ENCODE measurements around the gene AJUBA.
A peak's percentile ranks its signal among the peaks of the same experiment; 100 is the strongest.
"Not testable (repeated sequence)": the region's sequence is repeated elsewhere in the genome, so short reads cannot be mapped to it uniquely, and the experiment has no call there.

AJUBA gene

DNA sequence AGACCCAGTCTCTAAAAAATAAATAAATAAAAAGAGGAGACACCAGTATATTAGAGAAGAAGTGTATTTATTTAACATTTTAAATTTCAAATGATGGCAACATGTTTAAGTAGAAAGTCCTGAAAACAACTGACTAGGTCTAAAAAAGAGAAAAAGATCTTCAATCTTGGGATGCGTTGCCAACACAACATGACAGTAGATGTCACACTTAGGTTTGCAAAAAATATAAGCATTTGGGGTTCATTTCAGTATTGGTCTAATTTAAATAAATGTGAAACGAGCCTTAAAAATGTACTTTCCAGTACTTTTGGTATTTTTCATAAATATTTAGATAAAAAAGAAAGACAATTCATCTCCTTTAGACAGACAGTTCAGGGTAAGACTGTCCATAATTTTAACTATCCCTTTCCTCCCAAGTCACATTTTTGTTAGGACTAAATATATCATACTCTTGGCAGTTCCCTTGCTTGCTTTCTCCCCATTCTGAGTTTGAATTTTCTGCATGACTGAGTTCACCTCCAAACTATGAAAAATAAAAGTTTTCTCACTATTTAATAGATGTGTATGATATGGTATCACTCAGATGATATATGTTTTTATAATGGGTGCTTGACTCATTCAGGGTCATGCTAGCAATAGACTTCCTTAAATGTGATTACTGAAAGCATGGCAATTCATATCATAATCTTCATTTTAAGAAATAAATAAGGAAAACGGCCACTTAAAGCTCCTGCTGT, 23.3 kb upstream of the AJUBA start:
- no peak for DNase-seq

DNA sequence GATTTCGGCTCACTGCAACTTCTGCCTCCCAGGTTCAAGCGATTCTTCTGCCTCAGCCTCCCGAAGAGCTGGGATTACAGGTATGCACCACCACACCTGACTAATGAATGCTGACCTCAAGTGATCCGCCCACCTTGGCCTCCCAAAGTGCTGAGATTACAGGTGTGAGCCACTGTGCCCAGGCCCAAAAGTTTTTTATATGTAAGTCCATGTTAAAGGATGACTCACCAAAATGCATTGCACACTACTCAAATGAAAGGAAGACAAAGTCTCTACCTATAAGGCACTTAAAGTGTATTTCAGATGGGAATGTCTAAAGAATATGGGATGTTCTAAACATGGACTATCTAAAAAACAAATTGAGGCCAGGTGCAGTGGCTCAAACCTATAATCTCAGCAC, 21.9 kb upstream of the AJUBA start:
- DNase-seq: not testable (repeated sequence)

DNA sequence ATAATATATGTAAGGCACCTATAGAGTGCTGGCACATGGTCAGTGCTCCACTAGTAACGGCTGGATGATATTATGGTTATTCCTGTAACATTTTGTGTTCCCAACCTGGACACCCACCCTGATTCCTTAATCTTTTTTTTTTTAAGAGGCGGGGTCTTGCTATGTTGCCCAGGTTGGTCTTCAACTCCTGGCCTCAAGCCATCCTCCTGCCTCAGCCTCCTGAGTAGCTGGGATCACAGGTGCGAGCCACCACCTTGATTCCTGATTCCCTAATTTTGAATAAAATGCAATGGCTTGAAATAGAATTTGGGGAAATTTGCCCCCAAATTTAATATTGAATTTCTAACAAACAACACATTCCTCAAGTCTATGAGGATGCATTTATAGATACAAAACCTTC, 20.2 kb upstream of the AJUBA start:
- DNase-seq: no peak

DNA sequence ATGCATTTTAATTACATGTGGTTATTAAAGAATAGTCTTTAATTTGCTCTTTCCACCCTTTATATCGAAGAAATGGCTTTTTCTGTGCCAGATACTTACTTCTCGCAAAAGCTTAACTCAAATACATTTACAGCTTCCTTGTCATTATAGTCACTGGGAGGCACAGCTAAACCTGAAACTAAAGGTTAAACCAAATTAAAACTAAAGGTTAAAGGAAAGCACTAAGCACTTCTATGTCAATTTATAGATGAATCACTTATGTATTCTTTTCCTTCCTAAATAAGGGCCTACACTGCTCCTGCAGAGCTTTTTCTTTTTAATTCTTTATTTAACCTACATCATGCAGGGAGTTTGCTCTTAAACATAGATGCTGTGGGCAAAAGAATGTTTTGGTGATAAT, 18.5 kb upstream of the AJUBA start:
- no peak for DNase-seq

DNA sequence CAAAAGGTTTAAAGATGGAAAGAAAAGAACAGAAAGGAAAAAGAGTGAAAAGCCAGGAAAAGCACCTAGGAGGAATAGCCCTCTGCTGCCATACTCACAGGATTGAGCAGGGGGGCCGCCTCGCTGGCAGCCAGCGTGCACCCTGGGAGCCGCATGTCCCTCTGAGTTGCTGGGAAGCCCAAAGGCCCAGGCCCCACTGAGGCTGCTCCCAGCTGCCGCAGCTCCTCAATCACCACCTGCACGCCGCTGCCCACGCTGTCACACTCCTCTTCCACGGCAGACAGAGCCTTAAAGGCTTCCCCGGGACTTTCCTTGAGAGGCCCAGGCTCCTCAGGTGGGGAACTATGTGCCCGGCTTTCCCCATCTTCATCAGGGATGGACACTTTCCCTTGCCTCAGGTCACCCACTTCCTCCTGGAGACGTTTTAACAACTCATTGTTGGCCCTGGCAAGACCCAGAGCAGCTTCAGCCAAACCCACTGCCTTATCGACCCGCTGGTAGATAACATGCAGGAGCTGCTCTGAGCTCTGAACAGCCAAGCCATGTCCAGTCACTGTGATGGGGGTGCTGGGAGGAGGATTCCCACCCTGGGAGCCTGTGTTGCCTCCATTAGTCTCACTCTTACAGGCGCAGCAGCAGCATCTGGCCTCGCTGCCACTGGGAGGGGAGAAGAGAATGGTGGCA, 16.1 kb upstream of the AJUBA start:
- DNase-seq: no peak

DNA sequence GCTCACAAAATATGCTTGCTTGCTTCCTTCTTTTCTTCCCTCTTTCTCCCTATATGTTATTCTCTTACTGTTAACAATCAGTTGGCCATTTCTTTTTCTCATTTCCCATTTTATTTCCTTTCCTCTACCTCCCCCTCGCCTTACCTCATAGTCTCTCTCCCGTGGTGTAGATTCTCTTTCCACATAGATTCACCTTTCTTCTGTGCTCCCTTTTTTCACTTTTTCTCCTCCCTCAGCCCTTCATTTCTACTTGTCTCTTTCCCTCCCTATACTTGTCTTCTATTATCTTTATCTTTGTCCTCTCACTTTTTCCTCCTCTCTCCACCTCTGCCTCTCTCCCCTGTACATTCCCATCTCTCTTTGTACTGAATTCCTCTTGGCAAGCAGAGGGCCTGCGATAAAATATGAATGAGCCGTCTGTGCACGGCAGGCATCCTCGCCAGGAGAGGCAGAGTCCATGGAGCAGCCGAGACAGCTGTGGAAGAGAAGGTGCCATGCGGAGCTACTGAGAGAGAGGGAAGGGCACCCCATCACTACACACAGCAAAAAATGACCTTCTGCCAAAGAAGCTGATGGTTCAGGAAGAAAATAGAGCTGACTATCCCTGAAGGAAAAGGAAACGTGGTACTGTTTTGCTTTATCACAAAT, 15.4 kb upstream of the AJUBA start:
- DNase-seq: no peak

DNA sequence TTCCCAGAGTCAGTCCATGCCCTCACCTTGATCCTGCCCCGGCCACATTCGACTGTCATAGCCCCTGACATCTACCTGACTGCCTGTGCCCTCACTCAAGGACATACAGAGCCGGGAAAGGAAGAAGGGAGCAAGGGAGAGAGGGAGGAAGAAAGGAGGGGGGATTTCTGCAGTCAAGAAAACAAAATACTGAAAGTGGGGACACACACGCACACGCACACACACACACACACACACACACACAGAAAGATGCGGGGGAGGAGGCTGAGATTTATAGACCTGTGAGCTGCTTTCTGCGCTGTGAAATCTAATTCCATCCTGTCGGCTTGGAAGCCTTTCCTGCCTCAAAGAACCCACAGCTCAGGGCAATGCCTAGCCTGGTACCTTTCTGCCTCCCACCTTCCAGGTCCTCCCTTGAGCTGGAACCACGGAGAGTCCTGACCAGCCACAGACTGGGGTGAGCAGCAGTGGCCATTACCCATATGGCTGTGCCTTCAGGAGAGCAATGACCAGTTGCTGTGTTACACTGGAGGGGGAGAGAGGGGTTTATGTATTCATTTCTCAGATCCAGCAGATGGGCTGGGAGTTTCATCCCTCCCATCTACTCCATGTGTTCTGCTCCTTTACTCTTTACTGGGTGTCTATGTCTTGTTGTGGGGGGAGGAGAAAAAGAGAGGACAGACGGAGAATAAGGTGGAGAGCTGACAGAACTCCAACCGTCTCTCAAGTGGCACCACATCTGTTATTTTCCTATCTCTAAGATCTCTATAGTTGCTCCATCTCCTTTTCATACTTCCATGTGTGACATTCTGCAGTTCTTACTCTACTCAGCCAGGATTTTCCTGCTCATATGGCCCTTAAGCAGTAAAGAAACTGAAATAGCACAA, 14.7 kb upstream of the AJUBA start:
- DNase-seq: no peak

DNA sequence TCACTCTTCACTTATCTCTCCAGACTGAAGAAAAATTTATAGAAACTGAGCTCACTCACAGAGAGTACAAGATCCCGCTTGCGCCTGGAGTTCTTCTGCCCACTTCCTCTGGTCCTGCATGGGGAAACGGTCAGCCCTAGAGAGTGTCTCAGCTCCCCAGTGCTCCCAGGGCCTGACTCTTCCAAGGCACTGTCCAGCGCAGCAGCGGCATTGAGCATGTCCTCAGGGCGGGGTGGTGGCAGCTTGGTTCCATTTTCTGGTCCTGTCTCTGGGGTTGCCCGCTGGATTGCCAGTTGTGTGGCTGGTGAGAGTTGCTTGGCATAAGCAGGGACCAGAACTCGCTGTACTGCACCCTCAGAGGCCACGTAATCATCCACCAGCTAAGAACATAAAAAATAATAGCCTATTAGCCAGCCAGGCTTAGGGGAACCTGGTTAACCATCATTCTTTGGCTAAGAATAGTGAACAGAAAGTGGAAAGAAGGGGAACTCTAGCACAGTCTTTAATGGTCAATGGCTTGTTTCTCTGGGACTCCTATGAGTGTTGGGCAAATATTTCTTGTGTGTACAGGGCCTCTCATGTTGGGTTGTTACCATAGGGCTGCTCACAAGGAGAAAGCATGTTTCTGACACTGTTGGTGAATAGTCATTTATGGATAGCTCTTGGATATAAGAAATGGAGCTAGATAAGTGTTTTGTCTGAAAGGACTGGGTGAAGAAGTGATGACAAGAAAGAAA, 13.7 kb upstream of the AJUBA start:
- DNase-seq: no peak

DNA sequence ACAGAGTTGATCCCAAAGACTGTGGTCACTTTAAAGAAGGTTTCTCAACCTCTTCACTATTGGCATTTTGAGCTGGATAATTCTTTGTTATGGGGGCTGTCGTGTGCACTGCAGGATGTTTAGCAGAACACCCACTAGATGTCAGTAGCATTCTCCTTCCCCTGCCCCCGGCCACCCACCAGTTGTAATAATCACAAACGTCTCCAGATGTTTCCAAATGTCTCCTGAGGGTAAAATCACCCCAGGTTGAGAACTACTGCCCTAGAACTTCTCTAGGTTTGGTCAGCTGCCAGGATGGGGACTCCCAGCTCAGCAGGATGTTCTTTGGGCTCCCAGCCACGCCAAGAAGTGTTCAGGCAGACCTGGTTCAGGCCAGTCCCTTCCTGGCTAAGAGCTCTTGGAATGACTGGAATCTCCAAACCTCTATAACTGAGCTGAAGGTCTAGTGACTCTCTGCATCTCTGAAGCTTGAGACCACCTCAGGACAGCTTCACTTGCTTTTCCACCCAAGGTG, 12.5 kb upstream of the AJUBA start:
- DNase-seq: peak; percentile 24 to 36

DNA sequence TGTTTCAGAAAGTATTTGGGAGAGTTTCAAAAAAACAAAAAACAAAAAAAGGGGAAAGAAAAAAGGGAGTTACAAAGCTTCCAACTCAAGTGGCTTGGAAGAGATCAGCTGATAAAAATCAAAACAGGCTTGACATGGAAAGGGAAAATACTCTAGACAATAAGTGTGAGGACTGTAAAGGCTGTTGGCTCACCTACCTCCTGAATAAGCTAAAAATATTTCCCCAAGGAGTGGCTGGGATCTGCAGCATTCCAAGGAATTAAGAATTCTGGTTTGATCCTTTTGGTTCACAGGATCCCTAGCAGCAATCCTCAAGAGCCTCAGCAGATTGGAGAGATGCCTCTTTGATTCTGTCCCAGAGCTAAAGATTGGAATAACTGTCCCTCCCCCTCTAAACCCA, 11.2 kb upstream of the AJUBA start:
- no peak for DNase-seq

DNA sequence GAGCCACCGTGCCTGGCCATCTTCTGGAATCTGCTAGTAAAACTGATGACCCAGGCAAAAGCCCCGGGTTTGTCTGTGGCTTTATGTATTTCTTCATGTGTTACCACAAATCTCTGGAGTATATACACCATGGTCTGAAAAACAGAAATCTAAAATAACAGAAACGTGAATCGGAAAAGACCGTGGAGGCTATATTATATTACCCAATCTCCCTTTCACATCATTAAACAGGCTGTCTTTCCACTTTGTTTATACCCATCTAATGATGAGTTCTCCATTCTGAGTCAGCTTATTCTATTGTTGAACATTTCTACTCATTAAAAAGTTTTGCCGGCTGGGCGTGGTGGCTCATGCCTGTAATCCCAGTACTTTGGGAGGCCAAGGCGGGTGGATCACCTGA, 9.5 kb upstream of the AJUBA start:
- DNase-seq: no peak

DNA sequence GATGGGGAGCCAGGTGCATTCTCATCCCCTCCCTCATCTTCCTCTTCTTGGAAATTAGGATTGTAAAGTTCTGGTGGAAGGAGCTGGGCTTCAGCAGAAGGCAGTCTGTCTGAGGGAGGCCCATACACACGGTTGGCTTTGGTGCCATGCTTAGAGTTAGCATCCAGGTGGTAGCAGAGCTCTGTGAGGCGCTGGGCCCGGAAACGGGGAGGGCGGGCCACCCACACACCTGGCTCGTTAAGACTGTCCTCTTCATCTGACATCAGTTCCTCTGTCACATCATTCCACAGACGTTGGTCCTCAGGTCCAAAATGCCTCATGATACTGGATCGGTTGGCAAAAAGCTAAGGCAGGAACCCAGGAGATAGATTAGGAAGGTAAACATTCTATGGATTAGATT, 4.9 kb upstream of the AJUBA start:
- DNase-seq: no peak

DNA sequence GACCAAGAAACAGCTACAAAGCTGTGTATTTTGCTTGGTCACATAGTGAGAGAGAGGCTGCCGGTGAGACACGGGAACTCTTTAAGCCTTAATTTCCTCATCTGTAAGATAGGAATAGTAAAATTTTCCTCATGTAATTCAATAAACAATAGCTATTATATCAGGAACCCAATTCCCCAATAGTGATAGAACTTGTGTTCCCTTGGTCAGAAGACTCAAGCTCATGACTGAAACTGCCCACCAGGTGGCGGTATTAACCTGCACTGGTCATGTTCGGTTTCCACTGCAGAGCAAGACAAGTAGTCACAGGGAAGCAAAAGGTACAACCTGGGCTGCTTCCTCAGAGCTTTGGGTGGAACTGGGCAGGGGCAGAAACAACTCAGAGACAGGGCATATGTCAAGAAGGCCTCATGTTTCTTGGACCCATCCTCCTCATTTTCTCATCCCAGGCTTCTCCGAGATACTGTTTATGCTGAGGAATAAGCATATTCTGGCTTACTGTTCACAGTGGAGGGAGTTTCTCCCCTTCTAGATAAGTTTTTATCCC, 4.2 kb upstream of the AJUBA start:
- peak; percentile 92 to 94 for DNase-seq

DNA sequence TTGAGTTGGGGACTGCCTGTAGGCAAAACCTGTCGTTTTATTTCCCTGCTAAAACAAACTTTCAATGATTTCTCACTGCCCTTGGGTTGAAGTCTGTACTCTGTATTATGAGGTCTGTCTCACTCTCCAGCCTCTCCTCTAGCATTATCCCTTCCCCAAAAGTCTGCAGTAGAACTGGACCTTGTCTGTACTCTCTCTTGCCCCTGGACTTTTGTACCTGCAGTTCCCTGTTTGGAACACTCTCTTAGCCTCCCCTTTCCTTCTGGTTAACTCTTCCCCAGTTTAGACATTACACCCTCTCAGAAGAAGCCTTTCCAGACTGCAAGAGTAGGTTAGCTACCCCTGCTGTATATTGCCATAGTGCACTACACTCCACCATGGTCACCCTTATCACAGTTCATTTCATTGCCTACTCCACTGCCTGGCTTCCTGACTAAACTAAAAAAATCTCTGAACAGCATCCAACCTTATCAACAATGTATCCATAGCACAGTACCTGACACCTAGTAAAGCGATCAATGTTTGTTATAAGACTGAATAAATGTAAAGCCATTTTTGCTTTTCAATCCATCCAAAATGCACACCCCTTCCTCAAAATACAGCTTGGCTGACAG, 3.6 kb upstream of the AJUBA start:
- DNase-seq: no peak

DNA sequence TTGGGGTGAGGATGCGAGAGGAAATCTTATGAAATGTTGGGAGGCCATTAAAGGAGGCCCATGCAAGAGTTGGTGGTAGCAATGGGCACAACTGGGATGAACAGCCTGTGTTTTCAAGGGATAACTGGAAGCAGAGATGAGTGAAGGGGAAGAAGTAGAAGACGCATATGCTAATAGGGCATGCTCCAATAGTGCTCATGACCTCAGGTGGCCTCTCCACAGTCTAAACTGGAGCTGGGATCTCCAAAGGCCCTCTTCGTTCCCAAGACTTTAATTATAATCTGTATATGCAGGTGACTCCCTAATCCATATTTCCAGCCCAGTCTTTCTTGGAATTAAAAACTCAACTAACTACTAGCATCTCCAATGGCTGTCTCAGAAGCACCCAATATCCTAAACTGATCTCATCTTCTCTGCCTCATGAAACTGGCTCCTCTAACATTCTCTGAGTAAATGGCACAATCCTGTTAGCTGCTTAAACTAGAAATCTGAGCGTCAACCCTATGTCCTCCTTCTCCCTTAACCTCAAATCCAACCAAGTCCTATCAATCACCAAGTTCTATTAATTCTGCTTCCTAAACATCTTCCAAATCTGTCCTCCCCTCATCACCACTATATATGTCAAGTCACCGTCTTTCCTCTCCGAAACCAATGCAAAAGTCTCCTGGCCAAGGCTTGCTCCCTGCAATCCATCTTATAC, 2.8 kb upstream of the AJUBA start:
- no peak for DNase-seq

DNA sequence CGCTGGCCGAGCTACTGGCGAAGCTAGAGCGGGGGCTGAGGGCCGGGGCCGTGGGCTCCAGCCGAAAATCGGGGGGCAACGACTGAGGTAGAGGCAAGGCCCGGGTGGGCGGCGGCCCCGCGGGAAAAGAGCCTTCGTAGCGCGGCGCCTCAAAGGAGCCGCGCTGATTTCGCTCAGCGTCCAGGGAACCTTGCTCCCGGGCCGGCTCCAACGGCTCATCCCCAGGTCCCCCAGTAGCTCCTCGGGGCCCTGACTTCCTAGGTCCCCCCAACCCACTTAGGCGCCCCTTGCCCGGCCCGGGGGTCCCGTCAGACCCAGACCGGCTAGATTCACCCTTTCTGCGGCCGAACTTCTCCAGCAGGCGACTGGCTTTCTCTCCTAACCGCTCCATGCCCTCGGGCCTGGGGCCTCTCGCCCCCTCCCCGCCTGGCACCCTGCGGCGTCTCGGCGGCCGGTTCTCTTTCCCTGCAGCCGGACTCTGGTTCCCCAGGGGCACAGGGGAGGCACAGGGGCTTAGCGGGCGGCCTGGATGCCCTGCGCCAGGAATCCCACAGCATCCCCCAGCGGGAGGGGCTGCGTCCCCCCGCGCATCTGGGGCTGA, 375 bp downstream of the AJUBA start:
- peak in 1 of 2 donors; percentile 17 for DNase-seq

DNA sequence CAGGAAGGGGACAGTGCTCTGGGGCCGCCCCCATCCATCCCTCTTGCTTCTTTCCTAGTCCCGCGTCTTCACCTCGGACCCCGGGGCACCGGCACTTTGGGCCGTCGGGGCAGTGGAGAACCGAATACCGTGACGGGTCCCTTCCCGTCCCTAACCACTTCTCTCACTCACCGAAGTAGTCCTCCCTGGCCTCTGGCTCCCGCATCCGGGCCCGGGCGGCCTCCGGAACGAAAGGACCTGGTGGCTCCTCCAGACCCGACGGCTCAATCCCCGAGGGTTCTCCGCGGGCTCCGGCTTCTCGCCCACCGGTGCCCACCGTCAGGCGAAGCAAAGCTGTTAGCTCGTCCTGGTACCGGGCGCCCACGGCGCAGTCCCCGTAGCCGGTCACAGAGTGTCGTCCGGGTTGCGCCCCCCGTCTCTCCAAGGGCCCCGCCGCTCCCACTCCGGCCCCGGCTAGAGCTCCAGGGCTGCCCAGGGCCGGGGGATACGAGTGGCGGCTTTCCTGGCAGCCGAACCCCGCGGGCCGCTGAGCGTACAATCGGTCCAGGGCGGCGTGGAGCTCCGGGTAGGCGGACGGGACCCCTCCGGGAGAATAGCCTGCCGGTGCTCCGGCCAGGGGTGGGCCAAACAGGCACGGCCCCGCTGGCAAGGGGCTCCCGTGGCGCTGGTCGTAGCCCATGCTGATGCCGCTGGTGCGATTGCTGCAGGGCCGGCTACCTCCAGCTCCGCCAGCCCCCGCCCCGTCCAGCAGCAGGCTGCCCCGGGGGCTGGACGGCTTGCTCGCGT, 1.1 kb downstream of the AJUBA start:
- peak in 1 of 2 donors; percentile 22 for DNase-seq

DNA sequence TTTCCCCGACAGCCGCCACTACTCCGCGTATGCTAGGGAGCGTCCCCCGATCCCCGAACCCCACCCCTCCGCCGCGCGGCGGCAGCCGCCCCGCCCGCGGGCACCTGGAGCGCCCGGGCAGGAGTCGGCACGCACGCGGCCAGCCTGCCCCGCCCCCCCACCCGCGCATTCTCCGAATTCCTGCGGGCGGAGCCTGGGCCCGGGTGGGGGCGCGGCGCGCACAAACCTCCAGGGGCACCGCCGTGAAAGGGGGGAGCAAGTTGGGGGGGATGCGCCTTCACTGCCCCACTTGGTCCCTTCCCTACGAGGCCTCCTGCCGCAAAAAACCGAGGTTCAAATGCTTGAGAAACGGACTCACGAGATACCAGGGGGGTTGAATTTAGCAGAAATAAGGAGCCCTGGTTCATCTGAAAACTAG, 1.7 kb downstream of the AJUBA start:
- DNase-seq: peak; percentile 37 to 50

DNA sequence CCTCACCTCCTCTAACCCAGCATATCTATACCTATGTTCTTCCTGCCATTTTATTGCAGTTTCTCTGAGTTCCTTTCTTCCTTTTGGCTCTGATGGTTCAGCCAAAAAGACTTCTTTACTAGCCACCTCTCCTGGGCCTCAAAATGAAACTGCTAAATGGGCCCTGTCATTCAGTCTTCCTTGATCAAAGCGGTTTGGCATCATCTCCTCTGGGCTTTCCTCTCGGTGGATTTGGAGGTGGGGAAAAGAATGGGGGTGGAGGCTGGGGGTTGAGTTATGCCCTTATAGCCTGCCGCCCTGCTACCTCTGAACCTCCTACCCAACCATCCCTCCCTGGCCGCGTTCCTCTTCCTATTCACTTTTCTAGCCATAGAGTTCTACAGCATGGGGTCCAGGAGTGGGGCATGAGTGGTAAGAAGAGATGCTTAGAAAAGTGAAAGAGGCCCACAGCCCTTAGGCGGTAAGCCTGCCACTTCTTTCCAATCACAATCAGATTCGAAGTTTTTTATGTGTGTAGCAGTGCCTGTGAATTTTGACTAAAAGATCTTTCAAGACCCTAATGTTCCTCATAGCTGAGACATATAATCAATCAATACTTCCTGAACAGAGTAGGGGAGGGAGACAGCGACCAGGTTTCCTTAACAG, 2.5 kb downstream of the AJUBA start:
- no peak for DNase-seq

Data from stimulated activated CD4-positive, alpha-beta T cell treated with anti-CD3 and anti-CD28 coated beads, Interleukin-2, amount 100 ng/mL, for 24 hours (primary cell).